HepG2 (cell line): ENCODE data around the gene ZMIZ1. TPM values are rescaled to one million over a fixed set of nuclear protein-coding genes. Genes with fewer than 3 reads are reported as not detected.

Experiments
- ARHGAP35 ChIP-seq: sonication (generic); formaldehyde crosslinking; IDR thresholded peaks from 2 replicates; pipeline ENCODE4 v1.9.0; 2022; ENCODE audit warnings: mild to moderate bottlenecking, inconsistent platforms, moderate library complexity, missing genetic modification reagents, borderline replicate concordance
- FOSL1 ChIP-seq: sonication (generic); formaldehyde crosslinking; IDR thresholded peaks from 2 replicates; pipeline ENCODE4 v1.9.0; 2021; ENCODE audit warnings: missing genetic modification reagents, borderline replicate concordance
- KAT7 ChIP-seq: IDR thresholded peaks from 2 replicates; pipeline ENCODE4 v1.6.1; 2018; ENCODE audit warnings: borderline replicate concordance, missing compliant biosample characterization
- KDM2A ChIP-seq: sonication (generic); formaldehyde crosslinking; IDR thresholded peaks from 2 replicates; pipeline ENCODE4 v1.4.0; 2020; ENCODE audit warnings: low read depth, missing genetic modification reagents, borderline replicate concordance
- MED13 ChIP-seq: sonication (generic); formaldehyde crosslinking; IDR thresholded peaks from 2 replicates; pipeline ENCODE4 v1.5.0; 2020; ENCODE audit warnings: missing genetic modification reagents
- NFE2L1 ChIP-seq: sonication (generic); formaldehyde crosslinking; IDR thresholded peaks from 2 replicates; pipeline ENCODE4 v1.4.0; 2020; ENCODE audit warnings: missing genetic modification reagents, mild to moderate bottlenecking, borderline replicate concordance
- NFE2L2 ChIP-seq: fragments of 150-350 bp; IDR thresholded peaks from 2 replicates; pipeline ENCODE4 v1.6.1; 2014; ENCODE audit warnings: low read length
- NR2F1 ChIP-seq, 2 experiments: fragments of 450-650 bp in 1 of 2; formaldehyde crosslinking in 1 of 2; IDR thresholded peaks; 2 replicates each; pipeline versions ENCODE4 v1.5.0 to v1.6.1; 2016 to 2020; ENCODE audit warnings: mild to moderate bottlenecking in 1 of 2, missing compliant biosample characterization in 1 of 2, missing genetic modification reagents in 1 of 2, moderate library complexity in 1 of 2
- SOX5 ChIP-seq: IDR thresholded peaks from 2 replicates; pipeline ENCODE4 v1.6.1; 2016; ENCODE audit warnings: borderline replicate concordance
- ZNF121 ChIP-seq: sonication (generic); formaldehyde crosslinking; IDR thresholded peaks from 2 replicates; pipeline ENCODE4 v1.5.0; 2020; ENCODE audit warnings: mild to moderate bottlenecking, missing genetic modification reagents
- ZNF143 ChIP-seq: sonication (generic); formaldehyde crosslinking; IDR thresholded peaks from 2 replicates; pipeline ENCODE4 v1.4.0; 2020; ENCODE audit warnings: missing genetic modification reagents
- ZNF530 ChIP-seq: sonication (generic); formaldehyde crosslinking; IDR thresholded peaks from 2 replicates; pipeline ENCODE4 v1.5.0; 2020; ENCODE audit warnings: low read depth, mild to moderate bottlenecking, missing genetic modification reagents
- polyA plus RNA-seq, 8 experiments: library from polyadenylated mRNA; depleted of rRNA in 3 of 8; stranded (reverse) in 7 of 8; unstranded in 1 of 8; fragments of >200 nt; fragmentation: Illumina TruSeq in 4 of 8; extraction: Trizol in 4 of 8; gene quantifications; 2 replicates each; pipeline versions ENCODE4 v1.2.1 to v1.2.3, GENCODE V29; 2011 to 2016; ENCODE audit warnings: low read depth in 4 of 8, missing spikeins in 1 of 8, mixed read lengths in 1 of 8; ENCODE audit not compliant: insufficient read depth in 1 of 8
- total RNA-seq, 5 experiments: library from RNA; depleted of rRNA; stranded (reverse); fragments of >200 nt; fragmentation: Illumina TruSeq; extraction: Trizol; gene quantifications; 2 replicates each; pipeline ENCODE4 v1.2.3, GENCODE V29; 2016; ENCODE audit warnings: low read depth in 1 of 5
- TF ChIP-seq, protein P1 (sequence below): sonication (generic); formaldehyde crosslinking; IDR thresholded peaks from one replicate; pipeline ENCODE4 v1.5.1; 2020; ENCODE audit warnings: mild to moderate bottlenecking, missing genetic modification reagents; ENCODE audit errors: not compliant biosample characterization
- TF ChIP-seq, protein P2 (sequence below): sonication (generic); formaldehyde crosslinking; IDR thresholded peaks from 2 replicates; pipeline ENCODE4 v1.5.0; 2020; ENCODE audit warnings: missing genetic modification reagents
- TF ChIP-seq, protein P3 (sequence below): sonication (generic); formaldehyde crosslinking; IDR thresholded peaks from 2 replicates; pipeline ENCODE4; 2020; ENCODE audit warnings: missing genetic modification reagents, mild to moderate bottlenecking, borderline replicate concordance

ZMIZ1 gene
- total and polyA plus RNA-seq, 2 of the 13 experiments (the other 11 are each of a cell fraction or from before 2014, with no cell fraction given) = 5.3 to 10.2 TPM

- TF ChIP-seq, protein P1, sequence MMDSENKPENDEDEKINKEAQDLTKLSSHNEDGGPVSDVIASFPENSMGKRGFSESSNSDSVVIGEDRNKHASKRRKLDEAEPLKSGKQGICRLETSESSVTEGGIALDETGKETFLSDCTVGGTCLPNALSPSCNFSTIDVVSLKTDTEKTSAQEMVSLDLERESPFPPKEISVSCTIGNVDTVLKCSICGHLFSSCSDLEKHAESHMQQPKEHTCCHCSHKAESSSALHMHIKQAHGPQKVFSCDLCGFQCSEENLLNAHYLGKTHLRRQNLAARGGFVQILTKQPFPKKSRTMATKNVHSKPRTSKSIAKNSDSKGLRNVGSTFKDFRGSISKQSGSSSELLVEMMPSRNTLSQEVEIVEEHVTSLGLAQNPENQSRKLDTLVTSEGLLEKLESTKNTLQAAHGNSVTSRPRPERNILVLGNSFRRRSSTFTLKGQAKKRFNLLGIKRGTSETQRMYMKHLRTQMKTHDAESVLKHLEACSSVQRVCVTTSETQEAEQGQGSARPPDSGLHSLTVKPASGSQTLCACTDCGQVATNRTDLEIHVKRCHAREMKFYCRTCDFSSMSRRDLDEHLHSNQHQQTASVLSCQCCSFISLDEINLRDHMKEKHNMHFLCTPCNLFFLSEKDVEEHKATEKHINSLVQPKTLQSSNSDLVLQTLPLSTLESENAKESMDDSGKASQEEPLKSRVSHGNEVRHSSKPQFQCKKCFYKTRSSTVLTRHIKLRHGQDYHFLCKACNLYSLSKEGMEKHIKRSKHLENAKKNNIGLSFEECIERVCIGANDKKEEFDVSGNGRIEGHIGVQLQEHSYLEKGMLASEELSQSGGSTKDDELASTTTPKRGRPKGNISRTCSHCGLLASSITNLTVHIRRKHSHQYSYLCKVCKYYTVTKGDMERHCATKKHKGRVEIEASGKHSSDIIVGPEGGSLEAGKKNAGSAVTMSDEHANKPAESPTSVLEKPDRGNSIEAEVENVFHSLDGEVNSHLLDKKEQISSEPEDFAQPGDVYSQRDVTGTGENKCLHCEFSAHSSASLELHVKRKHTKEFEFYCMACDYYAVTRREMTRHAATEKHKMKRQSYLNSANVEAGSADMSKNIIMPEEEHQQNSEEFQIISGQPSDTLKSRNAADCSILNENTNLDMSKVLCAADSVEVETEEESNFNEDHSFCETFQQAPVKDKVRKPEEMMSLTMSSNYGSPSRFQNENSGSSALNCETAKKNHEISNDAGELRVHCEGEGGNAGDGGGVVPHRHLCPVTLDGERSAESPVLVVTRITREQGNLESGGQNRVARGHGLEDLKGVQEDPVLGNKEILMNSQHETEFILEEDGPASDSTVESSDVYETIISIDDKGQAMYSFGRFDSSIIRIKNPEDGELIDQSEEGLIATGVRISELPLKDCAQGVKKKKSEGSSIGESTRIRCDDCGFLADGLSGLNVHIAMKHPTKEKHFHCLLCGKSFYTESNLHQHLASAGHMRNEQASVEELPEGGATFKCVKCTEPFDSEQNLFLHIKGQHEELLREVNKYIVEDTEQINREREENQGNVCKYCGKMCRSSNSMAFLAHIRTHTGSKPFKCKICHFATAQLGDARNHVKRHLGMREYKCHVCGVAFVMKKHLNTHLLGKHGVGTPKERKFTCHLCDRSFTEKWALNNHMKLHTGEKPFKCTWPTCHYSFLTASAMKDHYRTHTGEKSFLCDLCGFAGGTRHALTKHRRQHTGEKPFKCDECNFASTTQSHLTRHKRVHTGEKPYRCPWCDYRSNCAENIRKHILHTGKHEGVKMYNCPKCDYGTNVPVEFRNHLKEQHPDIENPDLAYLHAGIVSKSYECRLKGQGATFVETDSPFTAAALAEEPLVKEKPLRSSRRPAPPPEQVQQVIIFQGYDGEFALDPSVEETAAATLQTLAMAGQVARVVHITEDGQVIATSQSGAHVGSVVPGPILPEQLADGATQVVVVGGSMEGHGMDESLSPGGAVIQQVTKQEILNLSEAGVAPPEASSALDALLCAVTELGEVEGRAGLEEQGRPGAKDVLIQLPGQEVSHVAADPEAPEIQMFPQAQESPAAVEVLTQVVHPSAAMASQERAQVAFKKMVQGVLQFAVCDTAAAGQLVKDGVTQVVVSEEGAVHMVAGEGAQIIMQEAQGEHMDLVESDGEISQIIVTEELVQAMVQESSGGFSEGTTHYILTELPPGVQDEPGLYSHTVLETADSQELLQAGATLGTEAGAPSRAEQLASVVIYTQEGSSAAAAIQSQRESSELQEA (CRISPR knock-in tag) = peak; percentile 44
- TF ChIP-seq ZNF143 (CRISPR knock-in tag) (peak; percentile 47), ZNF121 (CRISPR knock-in tag) (peak; percentile 82; the same call in 1 of the 2 replicates), MED13 (CRISPR knock-in tag) (0 out of 2 replicates have a peak, but pooled peaks have one; percentile 38), FOSL1 (CRISPR knock-in tag) (0 out of 2 replicates have a peak, but pooled peaks have one; percentile 20), NR2F1 (CRISPR knock-in tag; IDR thresholded peaks at IDR 0.05) (peak; percentile 96 to 97), NFE2L2 (no peak), KDM2A (CRISPR knock-in tag) (peak; percentile 38; the same call in 1 of the 2 replicates), ZNF530 (CRISPR knock-in tag) (no peak), NFE2L1 (no peak), SOX5 (CRISPR knock-in tag) (peak; percentile 88), ARHGAP35 (peak; percentile 73; the same call in 1 of the 2 replicates), KAT7 (CRISPR knock-in tag) (0 out of 2 replicates have a peak, but pooled peaks have one; percentile 59)
- TF ChIP-seq, protein P2, sequence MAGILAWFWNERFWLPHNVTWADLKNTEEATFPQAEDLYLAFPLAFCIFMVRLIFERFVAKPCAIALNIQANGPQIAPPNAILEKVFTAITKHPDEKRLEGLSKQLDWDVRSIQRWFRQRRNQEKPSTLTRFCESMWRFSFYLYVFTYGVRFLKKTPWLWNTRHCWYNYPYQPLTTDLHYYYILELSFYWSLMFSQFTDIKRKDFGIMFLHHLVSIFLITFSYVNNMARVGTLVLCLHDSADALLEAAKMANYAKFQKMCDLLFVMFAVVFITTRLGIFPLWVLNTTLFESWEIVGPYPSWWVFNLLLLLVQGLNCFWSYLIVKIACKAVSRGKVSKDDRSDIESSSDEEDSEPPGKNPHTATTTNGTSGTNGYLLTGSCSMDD = no peak
- TF ChIP-seq, protein P3, sequence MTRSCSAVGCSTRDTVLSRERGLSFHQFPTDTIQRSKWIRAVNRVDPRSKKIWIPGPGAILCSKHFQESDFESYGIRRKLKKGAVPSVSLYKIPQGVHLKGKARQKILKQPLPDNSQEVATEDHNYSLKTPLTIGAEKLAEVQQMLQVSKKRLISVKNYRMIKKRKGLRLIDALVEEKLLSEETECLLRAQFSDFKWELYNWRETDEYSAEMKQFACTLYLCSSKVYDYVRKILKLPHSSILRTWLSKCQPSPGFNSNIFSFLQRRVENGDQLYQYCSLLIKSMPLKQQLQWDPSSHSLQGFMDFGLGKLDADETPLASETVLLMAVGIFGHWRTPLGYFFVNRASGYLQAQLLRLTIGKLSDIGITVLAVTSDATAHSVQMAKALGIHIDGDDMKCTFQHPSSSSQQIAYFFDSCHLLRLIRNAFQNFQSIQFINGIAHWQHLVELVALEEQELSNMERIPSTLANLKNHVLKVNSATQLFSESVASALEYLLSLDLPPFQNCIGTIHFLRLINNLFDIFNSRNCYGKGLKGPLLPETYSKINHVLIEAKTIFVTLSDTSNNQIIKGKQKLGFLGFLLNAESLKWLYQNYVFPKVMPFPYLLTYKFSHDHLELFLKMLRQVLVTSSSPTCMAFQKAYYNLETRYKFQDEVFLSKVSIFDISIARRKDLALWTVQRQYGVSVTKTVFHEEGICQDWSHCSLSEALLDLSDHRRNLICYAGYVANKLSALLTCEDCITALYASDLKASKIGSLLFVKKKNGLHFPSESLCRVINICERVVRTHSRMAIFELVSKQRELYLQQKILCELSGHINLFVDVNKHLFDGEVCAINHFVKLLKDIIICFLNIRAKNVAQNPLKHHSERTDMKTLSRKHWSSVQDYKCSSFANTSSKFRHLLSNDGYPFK = peak; percentile 80; the same call in 1 of the 2 replicates
Measured at GRCh38 chr10:79335470-79336235, 266.9 kb downstream of the ZMIZ1 start (continued).
